Prostate gland (tissue), 2 donors: Measurements from ENCODE around the gene SCN1B.
A peak's percentile ranks its signal among the peaks of the same experiment; 100 is the strongest.

Experiments used
- CTCF ChIP-seq, 4 experiments: fragments of 200-600 bp in 2 of 4; fragments of 450-650 bp in 2 of 4; sonication (generic) in 2 of 4; IDR thresholded peaks; 1 replicate in 3 of 4; 2 replicates in 1 of 4; pipeline ENCODE4 v1.5.1; 2016 to 2019; ENCODE audit warnings: antibody characterized with exemption in 4 of 4, mild to moderate bottlenecking in 2 of 4, moderate library complexity in 2 of 4
- POLR2AphosphoS5 ChIP-seq: sonication (generic); formaldehyde crosslinking; IDR thresholded peaks from one replicate; pipeline ENCODE4 v1.6.1; 2017; ENCODE audit warnings: antibody characterized with exemption

- peak in 1 of 4 experiments; percentile 44 for TF ChIP-seq CTCF (IDR thresholded peaks at IDR 0.05)
- TF ChIP-seq POLR2AphosphoS5, result no peak
Observed at GRCh38 chr19:35080613-35081170, 50.4 kb downstream of the SCN1B start.
